ENCODE data around the gene LRRC75B. TPM values are rescaled to one million over a fixed set of nuclear protein-coding genes. Genes with fewer than 3 reads are reported as not detected.

LRRC75B gene
- total RNA-seq, 1 donor from 2014 or later: 10.3 TPM

GRCh38 chr22:24589518-24590030 lies 3.3 kb downstream of the LRRC75B start:
- DNase-seq (ENCODE audit: extremely low spot score, unreplicated experiment): no peak
- H3K36me3 Mint-ChIP-seq (ENCODE audit: unreplicated experiment): no peaks in the 10 kb centered on the region
- H3K9me3 Mint-ChIP-seq (ENCODE audit: unreplicated experiment): no peaks in the 10 kb centered on the region
- H3K4me1 Mint-ChIP-seq (ENCODE audit: unreplicated experiment): peaks cover 7% of the 10 kb centered on the region
- no peak overlapping the region for H3K4me3 Mint-ChIP-seq (ENCODE audit: unreplicated experiment)
- TF ChIP-seq CTCF (IDR thresholded peaks at IDR 0.05): no peak
- no peaks in the 10 kb centered on the region for H3K27me3 Mint-ChIP-seq (ENCODE audit: unreplicated experiment)
- no peak overlapping the region for H3K27ac Mint-ChIP-seq (ENCODE audit: unreplicated experiment)

- Mint-ChIP-seq H3K27me3 (ENCODE audit: unreplicated experiment) (no peaks in the 10 kb centered on the region), H3K4me1 (ENCODE audit: unreplicated experiment) (peaks cover 10% of the 10 kb centered on the region), H3K36me3 (ENCODE audit: unreplicated experiment) (no peaks in the 10 kb centered on the region), H3K27ac (ENCODE audit: unreplicated experiment) (no peak overlapping the region), H3K9me3 (ENCODE audit: unreplicated experiment) (no peaks in the 10 kb centered on the region), H3K4me3 (ENCODE audit: unreplicated experiment) (no peak overlapping the region)
- no peak for DNase-seq (ENCODE audit: extremely low spot score, unreplicated experiment)
- no peak for TF ChIP-seq CTCF (IDR thresholded peaks at IDR 0.05)
These were observed 4.0 kb downstream of the LRRC75B start for GRCh38 chr22:24588757-24589481.

GRCh38 chr22:24588381-24588756 lies 4.5 kb downstream of the LRRC75B start:
- H3K9me3 Mint-ChIP-seq (ENCODE audit: unreplicated experiment): no peaks in the 10 kb centered on the region
- H3K4me1 Mint-ChIP-seq (ENCODE audit: unreplicated experiment): peaks cover 15% of the 10 kb centered on the region
- DNase-seq (ENCODE audit: extremely low spot score, unreplicated experiment): no peak
- no peaks in the 10 kb centered on the region for H3K36me3 Mint-ChIP-seq (ENCODE audit: unreplicated experiment)
- no peaks in the 10 kb centered on the region for H3K27me3 Mint-ChIP-seq (ENCODE audit: unreplicated experiment)
- H3K27ac Mint-ChIP-seq (ENCODE audit: unreplicated experiment): no peak overlapping the region
- no peak for TF ChIP-seq CTCF (IDR thresholded peaks at IDR 0.05)
- no peak overlapping the region for H3K4me3 Mint-ChIP-seq (ENCODE audit: unreplicated experiment)

- H3K36me3 Mint-ChIP-seq (ENCODE audit: unreplicated experiment): no peaks in the 10 kb centered on the region
- no peaks in the 10 kb centered on the region for H3K27me3 Mint-ChIP-seq (ENCODE audit: unreplicated experiment)
- DNase-seq (ENCODE audit: extremely low spot score, unreplicated experiment): no peak
- H3K27ac Mint-ChIP-seq (ENCODE audit: unreplicated experiment): no peak overlapping the region
- H3K4me1 Mint-ChIP-seq (ENCODE audit: unreplicated experiment): peaks cover 15% of the 10 kb centered on the region
- no peaks in the 10 kb centered on the region for H3K9me3 Mint-ChIP-seq (ENCODE audit: unreplicated experiment)
- H3K4me3 Mint-ChIP-seq (ENCODE audit: unreplicated experiment): no peak overlapping the region
- no peak for TF ChIP-seq CTCF (IDR thresholded peaks at IDR 0.05)
These were observed 4.9 kb downstream of the LRRC75B start for GRCh38 chr22:24587948-24588347.

GRCh38 chr22:24587251-24587650 lies 5.6 kb downstream of the LRRC75B start:
- Mint-ChIP-seq H3K4me3 (ENCODE audit: unreplicated experiment) (no peak overlapping the region), H3K27ac (ENCODE audit: unreplicated experiment) (no peak overlapping the region)

More at GRCh38 chr22:24587251-24587650, 5.6 kb downstream of the LRRC75B start:
- DNase-seq (ENCODE audit: extremely low spot score, unreplicated experiment): no peak
- no peaks in the 10 kb centered on the region for H3K27me3 Mint-ChIP-seq (ENCODE audit: unreplicated experiment)
- peaks cover 12% of the 10 kb centered on the region for H3K4me1 Mint-ChIP-seq (ENCODE audit: unreplicated experiment)
- TF ChIP-seq CTCF (IDR thresholded peaks at IDR 0.05): no peak
- H3K9me3 Mint-ChIP-seq (ENCODE audit: unreplicated experiment): no peaks in the 10 kb centered on the region
- no peaks in the 10 kb centered on the region for H3K36me3 Mint-ChIP-seq (ENCODE audit: unreplicated experiment)
